HCT116 (cell line): ENCODE measurements around the gene FBXO7. TPM values are rescaled to one million over a fixed set of nuclear protein-coding genes. Genes with fewer than 3 reads are reported as not detected.

Source experiments
- ATAC-seq: fragments of 200-7000 bp; cut with Tn5 transposase; 2 replicates; pipeline ENCODE4 v1.9.1; 2020; ENCODE audit warnings: mild to moderate bottlenecking, moderate library complexity
- BruUV-seq: library from RNA; stranded (reverse); fragments of 400-500 nt; replicated peaks from 2 replicates; lab custom pipeline; 2021; lab: Mats Ljungman, UMichigan
- CTCF ChIA-PET: fragments of 300-600 bp; sonication (Branson Sonifier 250); formaldehyde crosslinking; loops from one replicate; lab custom pipeline; 2021; ENCODE audit warnings: antibody characterized with exemption; lab: Charles Lee
- POLR2A ChIA-PET: fragments of 300-600, 350-600 bp; sonication (Branson Sonifier 250); formaldehyde crosslinking; loops from one replicate; lab custom pipeline; 2021; ENCODE audit warnings: antibody characterized with exemption; lab: Charles Lee
- RAD21 ChIA-PET, 2 experiments: fragments of 300-600 bp; sonication (Branson Sonifier 250); formaldehyde crosslinking; loops; one replicate each; lab custom pipeline; 2023; ENCODE audit warnings: low total read pairs in 2 of 2; ENCODE audit not compliant: uncharacterized antibody in 2 of 2, unreplicated experiment in 2 of 2, low non-redundant PET in 1 of 2; lab: Charles Lee
- DNase-seq: peaks from one replicate; pipeline ENCODE4 v3.0.0-alpha.2; 2010; ENCODE audit warnings: low read depth, low spot score
- H2AFZ ChIP-seq: fragments of 200-600 bp; shearing (Covaris generic), sonication (generic); 2 replicates; pipeline ENCODE4 v1.6.1; 2017; ENCODE audit warnings: low read depth, mixed run types, mixed read lengths, antibody characterized with exemption, low read length; ENCODE audit not compliant: poor library complexity, severe bottlenecking
- H3K27ac ChIP-seq: 2 replicates; pipeline ENCODE4 v1.5.1; 2012; ENCODE audit warnings: low read depth, low read length
- H3K27me3 ChIP-seq: fragments of 200-600 bp; sonication (generic); 2 replicates; pipeline ENCODE4 v1.6.1; 2016; ENCODE audit warnings: mixed run types, low read length, mixed read lengths; ENCODE audit not compliant: insufficient read depth
- H3K36me3 ChIP-seq, 2 experiments: fragments of 200-500 bp in 1 of 2; fragments of 200-600 bp in 1 of 2; sonication (Bioruptor generic) in 1 of 2; sonication (generic) in 1 of 2; 2 replicates each; pipeline versions ENCODE4 v1.5.1 to v1.6.1; 2014 to 2016; ENCODE audit warnings: low read length in 2 of 2, inconsistent platforms in 1 of 2, mixed read lengths in 1 of 2, mixed run types in 1 of 2; ENCODE audit not compliant: insufficient read depth in 2 of 2, control insufficient read depth in 1 of 2
- H3K4me1 ChIP-seq, 2 experiments: fragments of 200-600 bp in 1 of 2; sonication (generic) in 1 of 2; 2 replicates each; pipeline versions ENCODE4 v1.5.1 to v1.6.1; 2012 to 2017; ENCODE audit warnings: low read length in 2 of 2, inconsistent platforms in 1 of 2, mild to moderate bottlenecking in 1 of 2, mixed read lengths in 1 of 2, mixed run types in 1 of 2, moderate library complexity in 1 of 2; ENCODE audit not compliant: insufficient read depth in 2 of 2, control insufficient read depth in 1 of 2
- H3K4me2 ChIP-seq: fragments of 200-600 bp; sonication (generic); 2 replicates; pipeline ENCODE4 v1.6.1; 2017; ENCODE audit warnings: mixed run types, low read length, mixed read lengths
- H3K4me3 ChIP-seq, 2 experiments: fragments of 200-600 bp in 1 of 2; sonication (generic) in 1 of 2; replicated peaks in 1 of 2; 2 replicates each; pipeline ENCODE4 v1.5.1; 2011 to 2016; ENCODE audit warnings: low read length in 2 of 2, control low read depth in 1 of 2, low read depth in 1 of 2, mild to moderate bottlenecking in 1 of 2, mixed read lengths in 1 of 2, mixed run types in 1 of 2
- H3K79me2 ChIP-seq: fragments of 200-600 bp; sonication (generic); 2 replicates; pipeline ENCODE4 v1.6.1; 2017; ENCODE audit warnings: mild to moderate bottlenecking, mixed run types, low read length, moderate library complexity, mixed read lengths; ENCODE audit not compliant: insufficient read depth
- H3K9ac ChIP-seq: fragments of 200-600 bp; sonication (generic); 2 replicates; pipeline ENCODE4 v1.6.1; 2016; ENCODE audit warnings: low read length, mixed read lengths
- H3K9me2 ChIP-seq: fragments of 200-600 bp; sonication (generic), shearing (Covaris generic); 2 replicates; pipeline ENCODE4 v1.6.1; 2017; ENCODE audit warnings: mixed run types, mild to moderate bottlenecking, moderate library complexity; ENCODE audit not compliant: insufficient read depth
- H3K9me3 ChIP-seq, 2 experiments: fragments of 200-500 bp in 1 of 2; fragments of 200-600 bp in 1 of 2; sonication (Bioruptor generic) in 1 of 2; sonication (generic) in 1 of 2; 2 replicates each; pipeline ENCODE4 v1.6.1; 2014 to 2017; ENCODE audit warnings: low read length in 2 of 2, mixed read lengths in 2 of 2, inconsistent platforms in 1 of 2, low read depth in 1 of 2, mild to moderate bottlenecking in 1 of 2, mixed run types in 1 of 2, moderate library complexity in 1 of 2; ENCODE audit not compliant: control insufficient read depth in 1 of 2, insufficient read depth in 1 of 2
- H4K20me1 ChIP-seq: fragments of 200-600 bp; sonication (generic), shearing (Covaris generic); 2 replicates; pipeline ENCODE4 v1.6.1; 2017; ENCODE audit warnings: mixed run types, mild to moderate bottlenecking, moderate library complexity; ENCODE audit not compliant: insufficient read depth
- CBX3 ChIP-seq: IDR thresholded peaks from 2 replicates; pipeline ENCODE4 v1.6.1; 2012; ENCODE audit warnings: low read depth
- CTCF ChIP-seq, 3 experiments: fragments of 200-600 bp in 1 of 3; sonication (generic) in 1 of 3; IDR thresholded peaks in 2 of 3; conservative IDR thresholded peaks in 1 of 3; 2 replicates each; pipeline ENCODE4 v1.5.1; 2012 to 2017; ENCODE audit warnings: low read depth in 2 of 3, low read length in 2 of 3, antibody characterized with exemption in 1 of 3, borderline replicate concordance in 1 of 3, control low read depth in 1 of 3, mild to moderate bottlenecking in 1 of 3, mixed read lengths in 1 of 3, mixed run types in 1 of 3, moderate library complexity in 1 of 3; ENCODE audit not compliant: insufficient read depth in 1 of 3
- EGR1 ChIP-seq: IDR thresholded peaks from 2 replicates; pipeline ENCODE4 v1.6.1; 2012; ENCODE audit warnings: low read depth
- RAD21 ChIP-seq: IDR thresholded peaks from 2 replicates; pipeline ENCODE4 v1.6.1; 2012; ENCODE audit warnings: low read depth, mild to moderate bottlenecking
- intact Hi-C: fragments of 100-400 bp; cut with micrococcal nuclease; formaldehyde crosslinking; loops from 2 replicates; pipeline ENCODE4 v1.10.0; 2022
- total RNA-seq: library from RNA; stranded (reverse); gene quantifications from one replicate; pipeline ENCODE4 v1.2.1, GENCODE V29; 2021; ENCODE audit not compliant: unreplicated experiment
- TF ChIP-seq, protein P1 (sequence below): IDR thresholded peaks from 2 replicates; pipeline ENCODE4 v1.6.1; 2012

FBXO7 gene
- total RNA-seq, 1 experiment from 2014 or later: 69.2 TPM

DNA sequence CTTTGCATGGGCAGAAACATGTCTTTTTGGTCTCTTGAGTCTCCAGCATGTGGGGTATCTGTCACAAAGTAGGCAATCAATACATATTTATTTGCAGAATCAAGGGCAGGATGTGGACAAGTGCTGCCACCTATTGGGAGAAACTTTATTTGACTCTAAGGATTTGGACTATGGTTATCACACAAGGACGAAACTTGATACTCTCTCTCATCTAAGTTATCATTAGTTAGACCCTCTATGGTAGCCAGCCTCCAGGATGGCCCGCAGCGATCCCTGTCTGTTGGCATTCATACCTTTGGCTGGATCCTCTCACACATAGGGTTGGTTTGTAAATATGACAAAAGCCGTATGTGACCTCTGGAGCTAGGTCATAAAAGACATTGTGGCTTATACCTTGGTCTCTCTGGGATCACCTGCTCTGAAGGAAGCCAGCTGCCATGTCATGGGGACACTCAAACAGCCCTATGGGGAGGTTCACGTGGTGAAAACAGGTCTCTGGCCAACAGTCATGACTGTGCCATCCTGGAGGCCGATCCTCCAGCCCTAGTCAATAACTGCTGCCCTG is 1.1 kb upstream of the FBXO7 start:
- no peaks in the 10 kb centered on the region for H3K9me3 ChIP-seq
- intact Hi-C loops: loop anchor here (1.0 to 10.0 kb wide), 4 partner anchors 60 to 496 kb away; partner anchors contain the start of gene RFPL2
- H3K9me2 ChIP-seq: no peaks in the 10 kb centered on the region
- ChIA-PET CTCF (interaction anchor here (0.6 to 1.4 kb wide), 7 partner anchors 9 to 1800 kb away, joined by 3 to 7 read pairs (median 4); partner anchors contain the start of gene RTCB), RAD21 (no interaction called here), POLR2A (interaction anchor here (0.7 kb wide), 1 partner anchor 503 kb away, joined by 3 read pairs; no protein-coding TSS in a partner anchor)
- H3K36me3 ChIP-seq: no peaks in the 10 kb centered on the region
- BruUV-seq: no TSS peak
- DNase-seq: peak; percentile 68
- peaks cover 9% of the 10 kb centered on the region; the same call in 1 of the 2 replicates for H4K20me1 ChIP-seq
- no peaks in the 10 kb centered on the region for H3K27me3 ChIP-seq
- H3K27ac ChIP-seq: peak overlapping the region; percentile 98
- H3K4me1 ChIP-seq: peaks cover 22 to 26% of the 10 kb centered on the region in 2 experiments
- H2AFZ ChIP-seq: no peak overlapping the region
- H3K9ac ChIP-seq: peak overlapping the region; percentile 82
- peaks cover 35% of the 10 kb centered on the region for H3K79me2 ChIP-seq
- H3K4me3 ChIP-seq: peak overlapping the region; percentile 69 to 79
- no peak for TF ChIP-seq EGR1
- TF ChIP-seq CTCF (IDR thresholded peaks at IDR 0.05 in 2 of 3, conservative IDR thresholded peaks at IDR 0.05 in 1 of 3; ENCODE audit: borderline replicate concordance in 1 of 3, insufficient read depth in 1 of 3, low read depth in 2 of 3, low read length in 2 of 3): peak; percentile 52 to 76 (median 59); a peak in 5 of 6 replicates
- TF ChIP-seq RAD21: peak; percentile 73
- TF ChIP-seq CBX3: no peak
- TF ChIP-seq, protein P1, sequence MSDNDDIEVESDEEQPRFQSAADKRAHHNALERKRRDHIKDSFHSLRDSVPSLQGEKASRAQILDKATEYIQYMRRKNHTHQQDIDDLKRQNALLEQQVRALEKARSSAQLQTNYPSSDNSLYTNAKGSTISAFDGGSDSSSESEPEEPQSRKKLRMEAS: peak; percentile 28; the same call in 1 of the 2 replicates
- peak; percentile 23 for ATAC-seq
- peak overlapping the region; percentile 93 for H3K4me2 ChIP-seq
